Prostate gland (tissue), 2 donors: ENCODE measurements around the gene PTPRT. TPM values are rescaled to one million over a fixed set of nuclear protein-coding genes. Genes with fewer than 3 reads are reported as not detected.

Source experiments
- DNase-seq: peaks from one replicate; pipeline ENCODE4 v3.0.0-alpha.2; 2019; ENCODE audit warnings: low spot score
- H3K27ac ChIP-seq, 2 donors: fragments of 200-600 bp; sonication (generic); 2 replicates each; pipeline ENCODE4 v1.5.1; 2017 to 2019
- H3K27me3 ChIP-seq: fragments of 200-600 bp; sonication (generic); replicated peaks from 2 replicates; pipeline ENCODE4 v1.5.1; 2019; ENCODE audit not compliant: insufficient read depth
- H3K36me3 ChIP-seq, 2 donors: fragments of 200-600 bp; sonication (generic); 1 replicate in 1 of 2; 2 replicates in 1 of 2; pipeline versions ENCODE4 v1.5.1 to v1.8.1; 2017 to 2019
- H3K4me1 ChIP-seq: fragments of 200-600 bp; sonication (generic); replicated peaks from 2 replicates; pipeline ENCODE4 v1.5.1; 2019
- H3K4me3 ChIP-seq, 2 donors: fragments of 200-600 bp; sonication (generic); 2 replicates each; pipeline ENCODE4 v1.5.1; 2017 to 2019
- H3K9me3 ChIP-seq: fragments of 200-600 bp; sonication (generic); 2 replicates; pipeline ENCODE4 v1.5.1; 2017
- POLR2A ChIP-seq: fragments of 450-650 bp; IDR thresholded peaks from one replicate; pipeline ENCODE4 v1.6.1; 2016; ENCODE audit warnings: antibody characterized with exemption, mild to moderate bottlenecking
- POLR2AphosphoS5 ChIP-seq: sonication (generic); formaldehyde crosslinking; IDR thresholded peaks from one replicate; pipeline ENCODE4 v1.6.1; 2017; ENCODE audit warnings: antibody characterized with exemption
- WGBS: methylation state at CpG from one replicate; pipeline ENCODE4 v1.1.5; 2018; 5-methylcytosine and 5-hydroxymethylcytosine counted together
- intact Hi-C: fragments of 100-400 bp; cut with DNase I; formaldehyde crosslinking; loops from one replicate; pipeline ENCODE4 v1.14.2; 2022
- total RNA-seq, 2 donors: library from RNA; depleted of rRNA; stranded (reverse); fragments of >200 nt; gene quantifications; one replicate each; pipeline ENCODE4 v1.1.0, GENCODE V29; 2016
- TF ChIP-seq, protein P1 (sequence below), 4 experiments: fragments of 200-600 bp in 2 of 4; fragments of 450-650 bp in 2 of 4; sonication (generic) in 2 of 4; IDR thresholded peaks; 1 replicate in 3 of 4; 2 replicates in 1 of 4; pipeline ENCODE4 v1.5.1; 2016 to 2019; ENCODE audit warnings: antibody characterized with exemption in 4 of 4, mild to moderate bottlenecking in 2 of 4, moderate library complexity in 2 of 4

PTPRT gene
- total RNA-seq, 2 donors from 2014 or later = 1.5 to 3.5 TPM

DNA sequence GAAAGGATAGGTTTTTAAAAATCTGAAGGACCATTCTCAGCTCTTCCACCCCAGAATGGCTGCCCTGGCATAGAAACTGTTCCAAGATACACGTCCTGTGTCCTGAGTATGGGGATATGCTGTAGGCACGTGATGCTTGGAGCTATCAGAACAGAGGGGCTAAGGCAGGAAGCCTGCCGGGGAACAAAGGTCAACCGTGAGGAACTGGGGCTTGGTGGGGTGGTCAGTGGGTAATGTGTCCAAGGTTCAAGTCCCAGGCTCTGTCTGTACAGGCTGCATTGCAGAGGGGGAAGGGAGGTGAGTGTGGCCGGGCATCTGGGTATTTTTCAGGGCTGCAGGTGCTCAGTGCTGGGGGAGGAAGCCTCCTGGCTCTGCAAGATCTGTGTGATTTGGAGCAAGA is 1092.0 kb downstream of the PTPRT start:
- DNase-seq = no peak
- no peaks in the 10 kb centered on the region for H3K27me3 ChIP-seq
- TF ChIP-seq, protein P1, sequence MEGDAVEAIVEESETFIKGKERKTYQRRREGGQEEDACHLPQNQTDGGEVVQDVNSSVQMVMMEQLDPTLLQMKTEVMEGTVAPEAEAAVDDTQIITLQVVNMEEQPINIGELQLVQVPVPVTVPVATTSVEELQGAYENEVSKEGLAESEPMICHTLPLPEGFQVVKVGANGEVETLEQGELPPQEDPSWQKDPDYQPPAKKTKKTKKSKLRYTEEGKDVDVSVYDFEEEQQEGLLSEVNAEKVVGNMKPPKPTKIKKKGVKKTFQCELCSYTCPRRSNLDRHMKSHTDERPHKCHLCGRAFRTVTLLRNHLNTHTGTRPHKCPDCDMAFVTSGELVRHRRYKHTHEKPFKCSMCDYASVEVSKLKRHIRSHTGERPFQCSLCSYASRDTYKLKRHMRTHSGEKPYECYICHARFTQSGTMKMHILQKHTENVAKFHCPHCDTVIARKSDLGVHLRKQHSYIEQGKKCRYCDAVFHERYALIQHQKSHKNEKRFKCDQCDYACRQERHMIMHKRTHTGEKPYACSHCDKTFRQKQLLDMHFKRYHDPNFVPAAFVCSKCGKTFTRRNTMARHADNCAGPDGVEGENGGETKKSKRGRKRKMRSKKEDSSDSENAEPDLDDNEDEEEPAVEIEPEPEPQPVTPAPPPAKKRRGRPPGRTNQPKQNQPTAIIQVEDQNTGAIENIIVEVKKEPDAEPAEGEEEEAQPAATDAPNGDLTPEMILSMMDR (IDR thresholded peaks at IDR 0.05) = no peak
- no peak for TF ChIP-seq POLR2A
- no peak for TF ChIP-seq POLR2AphosphoS5
- H3K9me3 ChIP-seq = no peaks in the 10 kb centered on the region
- WGBS = 83% methylated on average over 5 of the region's 5 CpGs
- intact Hi-C loops = no loop called here
- no peak overlapping the region for H3K4me3 ChIP-seq
- H3K27ac ChIP-seq = no peak overlapping the region
- no peaks in the 10 kb centered on the region for H3K36me3 ChIP-seq
- no peaks in the 10 kb centered on the region for H3K4me1 ChIP-seq

DNA sequence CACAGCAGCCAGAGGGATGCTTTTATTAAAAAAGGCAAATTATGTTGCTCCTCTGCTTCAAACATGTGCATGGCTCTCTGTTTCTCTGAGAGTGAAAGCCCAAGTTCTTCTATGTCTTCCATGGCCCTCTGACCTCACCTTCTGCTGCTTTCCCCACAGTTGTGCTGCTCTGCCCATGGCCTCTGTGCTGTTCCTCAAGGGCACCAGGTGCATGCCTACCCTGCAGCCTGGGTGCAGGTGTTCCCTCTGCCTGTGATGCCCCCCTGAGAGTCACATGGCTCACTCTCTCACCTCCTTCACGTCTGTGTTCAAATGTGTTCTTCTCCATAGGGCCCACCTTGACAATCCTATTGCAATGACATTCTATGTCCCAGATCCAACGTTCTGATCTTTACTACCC is 1094.5 kb downstream of the PTPRT start:
- no peaks in the 10 kb centered on the region for H3K4me1 ChIP-seq
- intact Hi-C loops = no loop called here
- H3K27ac ChIP-seq = no peak overlapping the region
- H3K4me3 ChIP-seq = no peak overlapping the region
- H3K36me3 ChIP-seq = no peaks in the 10 kb centered on the region
- TF ChIP-seq POLR2AphosphoS5 (no peak), POLR2A (no peak)
- TF ChIP-seq, protein P1 (IDR thresholded peaks at IDR 0.05) = no peak
- WGBS = 74% methylated on average over 2 of the region's 2 CpGs
- H3K9me3 ChIP-seq = no peaks in the 10 kb centered on the region
- DNase-seq = no peak
- no peaks in the 10 kb centered on the region for H3K27me3 ChIP-seq

DNA sequence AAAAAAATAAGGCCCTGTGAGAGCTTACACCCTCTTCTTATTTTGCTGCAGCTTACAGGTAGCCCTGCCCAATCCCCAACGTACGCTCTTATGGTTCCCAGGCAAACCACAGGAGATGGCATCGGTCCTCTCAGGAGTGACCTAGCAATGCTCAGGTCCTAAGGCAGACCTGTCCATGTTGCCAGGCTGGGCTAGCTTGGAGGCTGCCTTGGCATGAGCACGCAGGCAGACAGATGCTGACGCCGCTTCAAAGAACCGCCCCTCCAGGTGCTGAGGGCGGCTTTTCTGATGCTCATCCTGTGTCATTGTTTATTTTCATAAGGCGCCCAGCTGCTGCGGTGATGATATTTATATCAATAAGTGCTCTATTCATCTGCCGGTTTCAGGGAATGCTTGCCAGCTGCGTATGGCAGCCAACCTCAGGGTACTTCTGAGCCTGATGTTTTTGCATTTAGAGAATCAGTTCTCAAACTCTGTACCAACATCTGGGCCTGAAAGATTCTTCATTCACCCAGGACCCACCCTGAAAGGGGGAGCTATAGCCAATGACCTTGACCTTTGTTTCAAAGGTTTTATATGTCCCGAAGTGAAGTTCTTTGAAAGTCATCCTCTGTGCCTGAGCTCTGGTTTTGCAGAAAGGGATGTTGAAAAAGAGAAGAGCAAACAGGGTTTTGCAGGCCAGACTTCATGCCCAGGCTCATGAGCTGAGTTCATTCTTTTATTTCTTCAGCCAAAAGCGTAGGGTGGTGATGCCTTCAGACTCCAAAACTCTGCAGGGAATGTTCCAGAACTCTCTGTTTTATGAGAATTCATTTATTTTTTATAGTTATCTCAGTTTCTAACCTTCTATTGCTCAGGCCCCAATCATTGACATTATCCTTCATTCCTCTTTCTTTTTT is 1095.9 kb downstream of the PTPRT start:
- WGBS = 68% methylated on average over 14 of the region's 14 CpGs
- Histone ChIP-seq H3K4me3 (no peak overlapping the region), H3K9me3 (no peaks in the 10 kb centered on the region), H3K4me1 (no peaks in the 10 kb centered on the region), H3K27me3 (no peaks in the 10 kb centered on the region), H3K27ac (no peak overlapping the region), H3K36me3 (no peaks in the 10 kb centered on the region)
- no peak for DNase-seq
- intact Hi-C loops = no loop called here
- no peak for TF ChIP-seq POLR2AphosphoS5
- TF ChIP-seq, protein P1 (IDR thresholded peaks at IDR 0.05) = no peak
- no peak for TF ChIP-seq POLR2A

DNA sequence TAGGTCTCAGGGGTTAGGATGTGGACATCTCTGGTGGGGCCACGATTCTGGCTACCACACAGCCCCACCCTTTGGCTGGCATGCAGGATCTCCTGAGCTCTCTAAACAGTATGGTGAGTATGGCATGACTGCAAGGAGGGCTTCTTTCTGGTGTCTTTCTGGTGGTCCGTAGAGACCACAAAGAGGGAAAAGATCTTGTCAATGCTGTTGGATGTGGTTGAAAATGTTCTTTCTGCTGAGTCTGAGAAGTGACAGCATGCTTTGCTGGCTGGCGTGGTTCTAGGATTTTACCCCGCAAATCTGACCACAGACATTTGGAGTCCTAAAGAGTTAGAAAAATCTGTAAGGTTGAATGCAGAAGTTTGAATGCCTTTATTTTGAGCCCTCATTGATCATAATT is 1096.7 kb downstream of the PTPRT start:
- Histone ChIP-seq H3K27me3 (no peaks in the 10 kb centered on the region), H3K4me1 (no peaks in the 10 kb centered on the region), H3K9me3 (no peaks in the 10 kb centered on the region), H3K27ac (no peak overlapping the region), H3K36me3 (no peaks in the 10 kb centered on the region), H3K4me3 (no peak overlapping the region)
- 65% methylated on average over 4 of the region's 4 CpGs for WGBS
- TF ChIP-seq POLR2A = no peak
- TF ChIP-seq, protein P1 (IDR thresholded peaks at IDR 0.05) = no peak
- no peak for TF ChIP-seq POLR2AphosphoS5
- intact Hi-C loops = no loop called here
- DNase-seq = no peak

DNA sequence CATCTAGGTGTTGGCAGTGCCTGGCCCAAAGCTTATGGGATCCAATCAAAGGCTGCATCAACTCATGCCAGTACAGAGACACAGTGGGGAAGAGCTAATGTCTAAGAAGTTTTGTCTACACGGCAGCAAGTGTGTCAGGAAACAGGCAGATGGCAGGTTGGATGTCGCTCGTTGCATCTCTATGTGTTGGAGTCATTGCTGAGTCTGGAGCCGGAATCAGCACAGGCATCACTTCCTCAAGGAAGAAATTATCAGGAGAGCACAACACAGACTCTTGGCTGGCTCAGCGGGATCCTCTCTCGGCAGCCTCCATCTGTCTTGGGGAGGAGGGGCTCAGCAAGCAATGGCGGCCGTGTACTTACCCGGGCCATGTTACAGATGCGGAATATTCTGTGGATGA is 1104.3 kb downstream of the PTPRT start:
- TF ChIP-seq POLR2A = no peak
- no peak for TF ChIP-seq POLR2AphosphoS5

More for the DNA sequence above, 1104.3 kb downstream of the PTPRT start:
- intact Hi-C loops = no loop called here
- Histone ChIP-seq H3K4me3 (no peak overlapping the region), H3K27me3 (no peaks in the 10 kb centered on the region), H3K36me3 (no peaks in the 10 kb centered on the region), H3K4me1 (no peaks in the 10 kb centered on the region), H3K9me3 (no peaks in the 10 kb centered on the region), H3K27ac (no peak overlapping the region)
- 86% methylated on average over 10 of the region's 10 CpGs for WGBS
- DNase-seq = no peak
